ENCODE measurements around the gene TSPAN18.

DNA sequence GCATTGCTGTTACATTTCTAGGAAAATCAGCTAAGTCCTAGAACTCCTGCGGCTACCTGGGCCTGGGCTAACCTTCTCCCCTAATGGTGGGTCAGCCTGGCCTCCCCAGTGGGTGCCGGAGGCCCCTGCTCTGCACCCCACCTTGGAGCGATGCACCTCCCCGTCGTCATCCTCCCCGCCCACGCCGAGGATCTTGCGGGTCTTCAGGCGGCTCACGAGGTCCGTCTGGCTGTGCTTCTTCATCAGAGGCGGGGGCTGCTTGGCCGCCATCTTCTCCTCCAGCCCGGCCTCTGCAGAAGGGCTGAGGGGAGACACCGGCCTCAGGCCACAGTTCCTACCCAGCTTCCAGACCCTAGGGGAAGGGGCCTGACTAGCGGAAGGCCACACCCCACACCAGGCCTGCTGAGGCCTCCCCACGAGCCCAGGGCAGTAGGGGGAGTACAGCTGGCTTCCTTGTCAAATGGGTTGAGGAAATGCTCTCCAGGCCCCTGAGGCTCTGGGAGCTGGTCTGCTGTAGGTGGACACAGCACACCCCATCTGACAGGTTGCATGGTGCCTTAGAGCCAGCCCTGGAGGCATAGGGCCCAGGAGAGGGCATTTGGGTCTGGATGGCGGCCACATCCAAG lies 211.4 kb downstream of the TSPAN18 start:
- TF ChIP-seq, protein P1, sequence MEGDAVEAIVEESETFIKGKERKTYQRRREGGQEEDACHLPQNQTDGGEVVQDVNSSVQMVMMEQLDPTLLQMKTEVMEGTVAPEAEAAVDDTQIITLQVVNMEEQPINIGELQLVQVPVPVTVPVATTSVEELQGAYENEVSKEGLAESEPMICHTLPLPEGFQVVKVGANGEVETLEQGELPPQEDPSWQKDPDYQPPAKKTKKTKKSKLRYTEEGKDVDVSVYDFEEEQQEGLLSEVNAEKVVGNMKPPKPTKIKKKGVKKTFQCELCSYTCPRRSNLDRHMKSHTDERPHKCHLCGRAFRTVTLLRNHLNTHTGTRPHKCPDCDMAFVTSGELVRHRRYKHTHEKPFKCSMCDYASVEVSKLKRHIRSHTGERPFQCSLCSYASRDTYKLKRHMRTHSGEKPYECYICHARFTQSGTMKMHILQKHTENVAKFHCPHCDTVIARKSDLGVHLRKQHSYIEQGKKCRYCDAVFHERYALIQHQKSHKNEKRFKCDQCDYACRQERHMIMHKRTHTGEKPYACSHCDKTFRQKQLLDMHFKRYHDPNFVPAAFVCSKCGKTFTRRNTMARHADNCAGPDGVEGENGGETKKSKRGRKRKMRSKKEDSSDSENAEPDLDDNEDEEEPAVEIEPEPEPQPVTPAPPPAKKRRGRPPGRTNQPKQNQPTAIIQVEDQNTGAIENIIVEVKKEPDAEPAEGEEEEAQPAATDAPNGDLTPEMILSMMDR (conservative IDR thresholded peaks at IDR 0.05; ENCODE audit: low read length) = no peak
- TF ChIP-seq EZH2phosphoT487 (IDR thresholded peaks at IDR 0.05; ENCODE audit: borderline replicate concordance, low read depth, low read length) = no peak
